Fibroblast of peridontal ligament (primary cell): Measurements from ENCODE around the gene ZC3HAV1.
"Not testable (repeated sequence)": the region's sequence is repeated elsewhere in the genome, so short reads cannot be mapped to it uniquely, and the experiment has no call there.

Source experiments
- DNase-seq: peaks from one replicate; pipeline ENCODE4 v3.0.0-alpha.2; 2010; ENCODE audit errors: extremely low read depth

Gene ZC3HAV1

DNA sequence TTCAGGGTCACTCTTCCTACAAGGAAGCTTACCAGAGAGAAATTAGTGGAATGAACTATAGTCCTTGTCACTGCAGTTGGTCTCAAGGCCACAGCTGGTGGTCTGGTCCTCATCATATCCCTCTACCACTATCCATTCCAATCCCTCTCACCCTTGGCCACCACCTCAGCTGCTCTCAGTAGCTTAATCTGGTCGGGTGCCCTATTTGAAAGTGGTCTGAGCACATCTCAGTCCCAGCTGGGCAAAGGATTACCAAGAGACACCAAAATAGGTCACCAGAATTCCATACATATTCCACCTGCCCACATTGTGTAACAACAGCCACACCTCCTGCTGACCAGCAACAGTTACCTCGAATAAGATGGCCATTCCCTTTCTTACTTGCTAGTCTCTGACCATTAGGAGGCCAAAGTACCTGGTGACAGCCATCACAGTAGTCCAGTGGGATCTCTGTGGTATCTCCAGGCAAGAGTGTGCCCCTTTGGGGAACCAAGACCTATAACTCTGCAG lies 3.3 kb upstream of the ZC3HAV1 start:
- DNase-seq: no peak

DNA sequence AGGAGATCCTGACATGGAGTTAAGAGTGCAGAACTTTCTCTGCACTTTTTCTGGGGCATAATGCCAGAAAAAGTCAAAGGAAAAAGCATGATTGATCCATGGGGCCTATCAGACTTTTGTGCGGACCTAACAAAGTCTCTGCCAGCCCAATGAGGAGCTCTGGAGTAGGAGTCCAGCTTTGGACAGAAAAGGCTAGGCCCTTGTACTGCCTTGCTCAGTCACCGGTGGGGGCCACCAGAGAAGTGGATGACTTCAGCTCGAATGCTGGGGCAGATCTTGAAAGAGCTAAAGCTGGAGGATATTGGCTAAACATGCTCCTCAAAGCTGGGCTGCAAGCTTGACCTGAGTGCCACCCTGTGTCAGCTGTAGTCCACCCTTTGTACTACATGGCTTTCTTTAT lies 2.8 kb upstream of the ZC3HAV1 start:
- no peak for DNase-seq

DNA sequence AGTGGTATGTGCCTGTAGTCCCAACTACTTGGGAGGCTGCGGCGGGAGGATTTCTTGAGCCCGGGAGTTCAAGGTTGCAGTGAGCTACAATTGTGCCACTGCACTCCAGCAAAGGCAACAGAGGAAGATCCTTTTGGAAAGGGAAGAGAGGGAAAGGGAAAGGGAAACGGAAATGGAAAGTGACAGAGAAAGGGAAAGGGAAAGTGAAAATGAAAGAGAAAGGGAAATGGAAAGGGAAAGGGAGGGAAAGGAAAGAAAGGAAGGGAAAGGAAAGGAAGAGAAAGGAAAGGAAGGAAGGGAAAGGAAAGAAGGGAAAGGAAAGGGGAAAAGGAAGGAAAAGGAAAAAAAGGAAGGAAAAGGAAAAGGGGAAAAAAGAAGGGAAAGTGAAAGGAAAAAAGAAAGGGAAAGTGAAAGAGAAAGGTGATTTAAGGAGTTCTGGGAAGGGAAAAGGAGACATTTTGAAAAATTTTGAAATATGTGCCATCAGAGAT lies 2.3 kb upstream of the ZC3HAV1 start:
- no peak for DNase-seq

DNA sequence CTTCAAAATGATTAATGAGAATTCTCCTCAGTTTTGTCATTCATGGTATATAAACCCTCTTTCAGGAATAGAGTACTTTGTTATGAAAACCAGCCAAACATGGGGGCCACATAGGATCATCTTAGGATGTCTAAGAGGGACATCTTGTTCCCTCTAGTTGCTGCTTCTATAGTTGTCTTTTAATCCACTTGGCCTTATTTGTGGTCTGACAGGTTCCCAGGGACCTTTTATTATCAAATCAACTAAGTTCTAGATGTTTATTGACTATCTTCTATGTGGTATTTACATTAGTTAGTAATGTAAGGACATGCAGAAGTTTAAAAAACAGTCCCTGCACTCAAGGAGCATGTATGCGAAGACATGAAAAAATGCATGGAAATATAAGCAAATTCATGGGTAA lies 1.6 kb upstream of the ZC3HAV1 start:
- no peak for DNase-seq

DNA sequence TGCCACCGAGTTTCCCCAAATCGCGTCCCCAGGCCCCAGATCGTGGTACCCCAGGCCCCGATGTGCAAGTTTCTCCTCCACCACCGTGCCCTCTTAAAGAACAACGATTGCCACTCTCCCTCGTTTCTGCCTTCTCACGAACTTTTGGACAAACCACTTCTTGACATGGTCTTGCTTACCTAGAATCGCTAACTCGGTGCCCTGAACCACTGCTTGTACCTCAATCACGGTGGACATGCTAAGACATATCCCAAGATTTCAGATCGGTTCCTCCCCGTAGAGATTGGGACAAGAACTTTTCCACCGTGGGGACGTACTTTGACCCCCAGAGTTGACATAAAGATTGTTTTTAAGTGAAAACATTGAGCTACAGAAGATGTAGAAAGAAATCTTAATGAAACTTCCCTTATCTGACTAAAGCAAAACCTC lies 477 bp upstream of the ZC3HAV1 start:
- DNase-seq: no peak

DNA sequence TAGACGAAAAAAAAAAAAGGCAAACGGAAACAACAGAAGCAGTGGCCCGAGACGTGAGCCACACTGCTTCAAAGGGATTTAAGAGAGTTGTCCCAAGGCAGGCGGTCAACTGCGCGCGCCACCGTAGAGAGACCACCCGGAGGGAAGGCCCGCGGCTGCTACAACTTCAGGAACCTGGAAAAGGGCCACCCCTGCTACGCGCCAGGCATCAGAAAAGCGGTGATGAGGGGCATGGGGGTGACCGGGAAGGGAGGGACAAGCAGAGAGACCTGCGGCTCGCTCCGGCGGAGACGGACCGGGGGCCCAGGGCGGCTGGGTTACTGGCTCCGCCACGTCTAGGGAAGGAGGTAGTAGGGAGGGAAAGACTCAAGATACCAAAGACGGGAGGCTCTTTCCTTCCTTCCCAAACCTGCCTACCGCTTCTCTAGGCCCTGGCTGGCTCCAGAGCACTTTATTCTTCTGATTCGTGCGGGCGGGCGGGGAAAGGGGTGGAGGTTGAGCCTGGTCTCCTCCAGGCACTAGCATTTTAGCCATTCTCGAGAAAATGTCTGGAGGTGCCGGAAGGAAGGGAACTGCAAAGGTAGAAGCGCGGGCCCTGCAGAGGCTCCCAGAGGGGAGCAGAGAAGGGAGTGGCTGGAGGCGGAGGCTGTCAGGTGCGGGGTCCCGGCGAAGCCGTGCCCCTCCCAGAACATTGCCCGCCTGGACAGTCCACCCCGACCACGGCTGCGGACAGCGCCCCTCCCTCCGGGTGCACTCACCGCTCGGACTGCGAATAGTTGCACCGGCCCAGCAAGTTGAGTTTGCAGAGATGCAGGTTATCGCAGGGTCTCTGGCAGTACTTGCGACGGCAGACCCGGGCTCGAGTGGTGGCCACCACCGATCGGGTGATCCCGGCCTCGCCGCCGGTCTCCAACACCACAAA lies 993 bp downstream of the ZC3HAV1 start:
- no peak for DNase-seq

DNA sequence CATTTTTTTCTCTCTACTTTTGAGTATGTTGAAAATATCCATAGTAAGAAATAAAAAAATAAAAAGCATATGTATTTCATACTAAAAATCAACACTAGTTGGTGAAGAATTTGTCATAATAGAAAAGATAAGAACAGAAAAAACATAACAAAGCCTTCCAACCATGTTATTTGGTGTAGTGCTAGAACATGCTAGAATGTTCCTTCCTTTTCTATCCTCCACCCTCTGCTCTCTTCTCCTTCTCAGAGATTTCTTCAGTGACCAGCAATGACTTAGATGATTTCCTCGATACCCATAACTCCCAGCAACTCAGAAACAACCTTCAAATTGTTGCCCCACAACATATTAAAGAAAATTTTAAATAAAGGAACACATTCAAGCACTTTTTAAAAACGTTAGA lies 2.6 kb downstream of the ZC3HAV1 start:
- DNase-seq: no peak

DNA sequence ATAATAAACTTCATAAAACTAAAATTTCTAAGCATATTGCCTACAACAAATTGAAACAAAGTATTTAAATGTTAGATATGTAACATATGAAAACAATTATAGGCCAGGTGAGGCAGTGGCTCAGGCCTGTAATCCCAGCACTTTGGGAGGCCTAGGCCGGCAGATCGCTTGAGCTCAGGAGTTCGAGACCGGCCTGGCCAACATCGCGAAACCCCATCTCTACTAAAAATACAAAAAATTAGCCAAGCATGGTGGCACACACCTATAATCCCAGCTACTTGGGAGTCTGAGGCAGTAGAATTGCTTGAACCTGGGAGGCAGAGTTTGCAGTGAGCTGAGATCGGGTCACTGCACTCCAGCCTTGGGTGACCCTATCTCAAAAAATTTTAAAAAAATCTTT lies 3.3 kb downstream of the ZC3HAV1 start:
- not testable (repeated sequence) for DNase-seq

DNA sequence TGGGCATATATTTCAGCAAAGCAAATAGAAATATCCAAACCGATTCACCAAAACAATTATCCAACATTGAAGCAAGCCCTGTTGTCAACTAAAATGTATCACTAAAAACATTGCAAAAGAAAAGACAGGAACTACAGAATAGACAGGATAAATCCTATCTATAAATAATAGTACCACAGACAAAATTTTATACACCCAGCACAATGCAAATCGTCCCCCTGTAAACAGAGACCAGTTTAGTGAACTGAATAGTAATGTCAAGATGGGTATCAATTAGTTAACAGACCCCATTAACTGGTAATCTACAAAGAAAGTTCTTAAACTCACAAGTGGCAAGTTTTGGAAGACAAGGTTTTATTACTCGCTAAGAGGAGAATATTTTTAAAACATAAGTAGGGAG lies 4.0 kb downstream of the ZC3HAV1 start:
- no peak for DNase-seq

DNA sequence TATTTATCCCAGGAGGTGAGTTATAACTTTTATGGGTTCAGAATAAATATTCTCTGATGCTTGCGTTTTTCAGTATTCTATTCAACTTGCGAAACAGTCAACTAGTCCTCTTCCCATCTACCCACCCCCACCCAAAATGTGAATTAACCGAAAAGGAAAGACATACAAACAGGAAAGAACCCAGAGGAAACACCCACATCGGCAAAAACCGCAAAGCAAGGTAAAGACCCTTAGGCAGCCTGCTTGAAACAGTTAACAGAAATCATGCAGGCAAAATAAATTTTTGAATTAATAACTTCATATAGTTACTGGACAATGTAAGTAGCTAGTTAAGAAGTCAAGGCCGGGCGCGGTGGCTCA lies 5.4 kb downstream of the ZC3HAV1 start:
- DNase-seq: no peak

DNA sequence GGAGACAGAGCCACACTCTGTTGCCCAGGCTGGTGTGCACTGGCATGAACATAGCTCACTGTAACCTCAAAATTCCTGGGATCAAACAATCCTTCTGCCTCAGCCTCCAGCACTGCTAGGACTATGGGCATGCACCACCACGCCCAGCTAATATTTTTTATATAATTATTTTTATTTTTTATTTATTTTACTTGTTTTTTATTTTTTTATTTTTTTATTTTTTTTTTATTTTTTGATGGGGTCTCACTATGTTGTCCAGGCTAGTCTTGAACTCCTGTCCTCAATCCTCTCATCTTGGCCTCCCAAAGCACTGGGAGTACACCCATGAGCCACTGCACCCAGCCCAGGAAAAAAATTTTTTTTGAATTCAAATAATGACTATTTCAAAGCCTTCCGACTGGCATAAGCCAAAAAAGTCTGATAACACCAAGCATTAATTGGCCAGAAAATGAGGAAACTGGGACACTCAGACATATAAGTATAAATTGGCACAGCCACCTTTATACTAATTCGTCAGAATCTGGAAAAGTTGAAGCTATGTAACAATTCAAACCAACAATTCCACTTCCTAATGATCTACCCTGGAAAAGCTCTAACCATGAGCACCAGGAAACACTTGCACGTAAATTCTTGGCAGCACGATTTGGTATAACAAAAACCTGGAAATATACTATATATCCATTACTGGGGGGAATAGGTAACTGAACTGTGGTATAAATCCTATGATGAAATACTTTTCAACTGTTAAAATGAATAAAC lies 6.3 kb downstream of the ZC3HAV1 start:
- DNase-seq: no peak

DNA sequence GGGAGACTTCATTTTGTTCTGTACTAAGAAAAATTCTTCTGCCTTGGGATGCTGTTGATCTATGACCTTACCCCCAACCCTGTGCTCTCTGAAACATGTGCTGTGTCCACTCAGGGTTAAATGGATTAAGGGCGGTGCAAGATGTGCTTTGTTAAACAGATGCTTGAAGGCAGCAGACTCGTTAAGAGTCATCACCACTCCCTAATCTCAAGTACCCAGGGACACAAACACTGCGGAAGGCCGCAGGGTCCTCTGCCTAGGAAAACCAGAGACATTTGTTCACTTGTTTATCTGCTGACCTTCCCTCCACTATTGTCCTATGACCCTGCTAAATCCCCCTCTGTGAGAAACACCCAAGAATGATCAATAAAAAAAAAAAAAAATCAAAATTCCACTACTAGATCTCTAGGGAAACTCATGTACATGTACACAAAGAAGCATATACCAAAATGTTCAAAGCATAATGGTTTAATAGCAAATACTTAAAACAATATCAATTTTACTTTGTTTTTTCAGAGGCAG lies 7.8 kb downstream of the ZC3HAV1 start:
- DNase-seq: not testable (repeated sequence)

DNA sequence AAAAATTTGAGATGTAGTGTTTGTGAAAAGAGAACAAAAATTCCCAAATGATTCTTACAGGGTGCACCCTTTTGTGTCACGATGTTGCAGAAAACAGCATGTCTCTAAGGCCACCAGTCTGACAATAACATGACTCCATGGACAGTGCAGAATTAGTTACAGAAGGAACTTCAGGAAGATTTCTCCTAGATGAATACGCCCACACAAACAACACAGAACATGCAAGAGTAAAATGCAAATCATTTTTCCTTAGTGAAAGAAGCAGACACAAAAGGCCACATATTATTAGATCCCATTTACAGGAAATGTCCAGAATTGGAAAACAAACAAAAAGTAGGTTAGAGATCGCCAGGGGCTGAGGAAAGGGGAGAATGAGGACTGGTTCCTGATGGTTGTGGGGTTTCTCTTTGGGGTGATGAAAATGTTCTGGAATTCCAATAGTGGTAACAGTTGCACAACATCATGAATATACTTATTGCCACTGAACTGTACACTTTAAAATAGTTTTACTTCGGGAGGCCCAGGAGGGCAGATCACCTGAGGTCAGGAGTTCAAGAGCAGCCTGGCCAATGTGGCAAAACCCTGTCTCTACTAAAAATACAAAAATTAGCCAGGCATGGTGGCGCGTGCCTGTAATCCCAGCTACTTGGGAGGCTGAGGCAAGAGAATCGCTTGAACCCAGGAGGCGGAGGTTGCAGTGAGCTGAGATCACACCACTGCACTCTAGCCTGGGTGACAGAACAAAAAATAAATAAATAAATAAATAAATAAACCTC lies 10.2 kb downstream of the ZC3HAV1 start:
- DNase-seq: peak; percentile 46

DNA sequence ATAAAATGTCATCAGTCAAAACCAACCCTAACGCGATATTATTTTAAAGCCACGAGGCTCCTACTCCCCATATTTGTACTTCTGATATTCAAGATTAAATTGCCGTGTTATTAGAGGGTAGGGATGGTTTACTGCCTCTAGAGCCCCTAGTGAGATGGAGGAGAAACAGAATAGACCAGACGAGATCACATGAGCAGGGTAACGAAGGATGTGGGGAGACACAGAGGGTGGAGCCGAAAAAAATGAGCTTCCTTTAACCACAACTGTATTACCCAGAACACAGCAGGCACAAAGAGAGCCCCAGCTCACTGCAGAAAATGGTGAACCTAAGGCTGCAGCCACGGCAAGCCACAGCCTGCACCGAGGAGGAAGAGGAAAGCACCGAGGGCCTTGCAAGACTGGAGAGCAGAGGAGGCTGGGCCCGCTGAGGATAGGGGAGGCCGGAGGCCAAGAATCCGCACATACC lies 14.3 kb downstream of the ZC3HAV1 start:
- peak; percentile 19 for DNase-seq

DNA sequence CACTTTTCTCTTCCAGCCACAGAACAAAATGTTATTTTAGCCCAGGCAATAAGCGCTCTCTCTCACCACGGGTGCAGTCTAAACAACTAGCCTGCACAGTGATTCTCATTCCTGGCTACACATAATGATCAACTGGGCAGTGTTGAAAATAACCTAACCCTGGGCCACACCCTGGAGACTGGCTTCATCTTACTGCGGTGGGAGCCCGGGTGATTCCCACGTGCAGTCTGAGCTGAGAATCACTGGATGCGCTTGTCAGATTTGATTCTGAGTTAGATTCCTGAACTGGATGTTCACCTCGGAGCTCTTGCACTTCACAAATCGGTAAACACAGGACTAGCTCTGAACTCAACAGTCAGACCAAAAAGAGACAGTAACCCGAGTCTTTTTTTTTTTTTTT lies 14.9 kb downstream of the ZC3HAV1 start:
- peak; percentile 52 for DNase-seq

DNA sequence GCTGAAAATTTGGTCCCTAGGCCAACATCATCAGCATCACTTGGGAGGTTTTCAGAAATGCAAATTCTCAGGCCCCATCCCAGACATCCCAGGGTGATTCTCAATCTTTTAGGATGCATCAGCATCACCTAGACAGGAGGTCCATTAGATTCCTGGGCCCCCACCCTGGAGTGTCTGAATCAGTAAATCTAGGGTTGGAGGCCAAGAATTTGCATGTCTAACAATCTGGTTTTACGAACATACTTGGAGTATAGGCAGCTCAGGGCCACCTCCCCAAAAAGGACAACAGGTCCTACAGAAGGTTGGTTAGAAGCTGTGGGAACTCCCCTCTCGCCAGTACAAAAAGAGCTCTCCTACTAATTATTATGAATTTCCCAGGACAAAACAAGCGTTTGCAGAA lies 15.5 kb downstream of the ZC3HAV1 start:
- DNase-seq: no peak

DNA sequence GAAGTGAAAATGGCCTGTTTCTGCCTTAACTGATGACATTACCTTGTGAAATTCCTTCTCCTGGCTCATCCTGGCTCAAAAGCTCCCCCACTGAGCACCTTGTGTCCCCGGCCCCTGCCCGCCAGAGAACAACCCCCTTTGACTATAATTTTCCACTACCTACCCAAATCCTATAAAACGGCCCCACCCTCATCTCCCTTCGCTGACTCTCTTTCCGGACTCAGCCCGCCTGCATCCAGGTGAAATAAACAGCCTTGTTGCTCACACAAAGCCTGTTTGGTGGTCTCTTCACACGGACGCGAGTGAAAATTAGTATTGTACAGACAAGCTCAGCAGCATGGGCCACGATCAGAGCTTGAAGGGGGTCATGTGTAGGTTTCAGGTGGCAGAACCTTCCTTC lies 16.0 kb downstream of the ZC3HAV1 start:
- DNase-seq: not testable (repeated sequence)

DNA sequence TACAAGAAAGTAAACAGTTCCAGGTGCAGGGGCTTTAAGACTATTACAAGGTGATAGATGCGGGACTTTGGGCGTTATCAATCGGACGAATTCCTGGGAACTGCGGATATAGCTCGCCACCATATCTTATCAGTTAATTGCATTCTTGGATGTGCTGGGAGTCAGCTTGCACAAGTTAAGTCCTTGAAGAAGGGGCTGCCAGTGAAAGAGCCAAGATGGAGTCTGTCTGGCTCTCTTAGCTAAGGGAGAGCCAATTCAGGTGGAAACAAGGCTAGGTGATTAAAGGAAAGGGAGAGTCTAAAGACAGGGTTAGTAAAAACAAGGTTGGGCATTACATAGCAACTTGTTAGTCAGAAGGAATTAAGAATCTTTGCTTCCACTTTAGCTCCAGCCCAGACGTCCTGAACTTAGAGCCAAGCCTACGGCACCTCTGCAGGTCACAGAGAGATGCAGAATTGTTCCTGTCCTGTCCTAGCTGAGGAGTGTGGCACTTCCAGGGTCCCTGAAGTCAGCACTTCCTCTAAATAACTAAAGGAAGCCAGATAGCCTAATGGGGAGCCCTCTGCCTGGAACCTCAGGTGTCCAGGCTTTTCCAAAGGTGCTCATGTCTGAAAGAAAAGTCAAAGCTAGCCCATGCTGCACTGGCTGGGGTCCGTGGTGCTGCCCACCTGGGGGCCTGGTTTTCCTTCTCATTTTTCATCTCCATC lies 17.3 kb downstream of the ZC3HAV1 start:
- no peak for DNase-seq

DNA sequence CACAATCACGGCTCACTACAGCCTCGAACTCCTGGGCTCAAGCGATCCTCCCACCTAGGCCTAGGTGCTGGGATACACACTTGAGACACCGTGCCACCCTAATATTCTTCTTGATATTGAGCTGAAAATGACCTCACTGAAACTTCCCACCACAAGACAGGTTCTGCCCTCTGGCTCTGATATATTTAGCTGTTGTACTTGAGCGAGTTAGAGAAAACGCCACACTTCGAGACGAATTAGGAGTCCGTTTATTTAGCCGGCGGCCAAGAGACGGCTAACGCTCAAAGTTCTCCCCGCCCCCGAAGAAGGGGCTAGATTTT lies 17.9 kb downstream of the ZC3HAV1 start:
- no peak for DNase-seq

DNA sequence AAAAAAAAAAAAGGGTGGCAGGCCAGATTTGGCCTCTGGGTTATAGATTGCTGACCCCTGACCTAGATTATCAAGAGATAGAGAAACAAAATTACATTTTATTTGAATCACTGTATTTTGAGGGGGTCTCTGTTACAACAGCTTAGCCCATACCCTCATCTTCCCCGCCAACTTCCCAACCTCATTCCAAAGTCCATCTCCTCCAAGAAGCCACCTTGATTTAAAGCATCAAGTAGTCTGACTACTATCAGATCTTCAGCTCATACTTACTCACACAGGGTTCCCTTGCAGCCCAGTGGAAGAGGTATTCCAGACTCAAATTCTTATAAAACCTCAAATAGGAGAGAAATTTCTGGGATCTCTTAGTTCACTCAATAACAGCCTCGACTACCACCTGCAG lies 20.4 kb downstream of the ZC3HAV1 start:
- DNase-seq: no peak

DNA sequence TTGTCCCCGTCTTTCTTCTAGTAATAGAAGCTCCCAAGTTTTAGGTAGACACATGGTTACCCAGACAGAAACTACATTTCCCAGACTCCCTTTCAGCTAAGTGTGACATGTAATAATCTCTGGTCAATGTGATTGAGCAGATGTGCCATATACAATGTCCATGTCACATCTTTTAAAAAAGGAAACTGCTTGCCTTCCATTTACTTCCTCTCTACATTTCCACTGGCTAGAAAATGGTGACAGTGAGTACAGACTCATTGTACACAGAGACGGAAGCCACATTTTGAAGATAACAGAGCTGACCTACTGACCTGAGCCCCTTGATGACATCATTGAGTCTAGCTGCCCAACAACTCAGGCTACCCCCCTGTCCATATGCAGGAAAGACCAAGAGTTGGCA lies 21.3 kb downstream of the ZC3HAV1 start:
- DNase-seq: no peak
